Left renal pelvis (tissue), 4 donors: ENCODE measurements around the gene PRPS1L1. TPM values are rescaled to one million over a fixed set of nuclear protein-coding genes. Genes with fewer than 3 reads are reported as not detected.
A peak's percentile ranks its signal among the peaks of the same experiment; 100 is the strongest.

Experiments used
- DNase-seq, 4 donors: peaks; one replicate each; pipeline ENCODE4 v3.0.0-alpha.2; 2013; ENCODE audit warnings: low read depth in 4 of 4, low spot score in 3 of 4
- polyA plus RNA-seq, 4 donors: library from polyadenylated mRNA; unstranded; fragments of 120-200 nt; gene quantifications; one replicate each; pipeline ENCODE4 v1.2.1, GENCODE V29; 2013; ENCODE audit not compliant: insufficient read length in 4 of 4

Gene PRPS1L1
- polyA plus RNA-seq = not detected

- no peak for DNase-seq
Measured at GRCh38 chr7:18027628-18028027, at the start of gene PRPS1L1. Gene PRPS1L1, minus strand, starts transcription at chr7:18027846.

GRCh38 chr7:18076461-18076860 lies 48.8 kb upstream of the PRPS1L1 start:
- DNase-seq = no peak

GRCh38 chr7:18068745-18069144 lies 41.1 kb upstream of the PRPS1L1 start:
- DNase-seq = no peak

- no peak for DNase-seq
Measured at GRCh38 chr7:18064242-18064838, 36.7 kb upstream of the PRPS1L1 start.

- no peak for DNase-seq
Measured at GRCh38 chr7:18063149-18063901, 35.7 kb upstream of the PRPS1L1 start.

GRCh38 chr7:18059171-18059570 lies 31.5 kb upstream of the PRPS1L1 start:
- no peak for DNase-seq

GRCh38 chr7:18053941-18054340 lies 26.3 kb upstream of the PRPS1L1 start:
- no peak for DNase-seq

GRCh38 chr7:18053177-18053928 lies 25.7 kb upstream of the PRPS1L1 start:
- DNase-seq = no peak

GRCh38 chr7:18049262-18049661 lies 21.6 kb upstream of the PRPS1L1 start:
- no peak for DNase-seq

GRCh38 chr7:18046601-18047000 lies 19.0 kb upstream of the PRPS1L1 start:
- peak in 1 of 4 donors; percentile 25 for DNase-seq

- DNase-seq = no peak
Measured at GRCh38 chr7:18045171-18045570, 17.5 kb upstream of the PRPS1L1 start.

GRCh38 chr7:18041191-18041590 lies 13.5 kb upstream of the PRPS1L1 start:
- peak in 2 of 4 donors; percentile 22 to 24 for DNase-seq

GRCh38 chr7:18040196-18040595 lies 12.6 kb upstream of the PRPS1L1 start:
- DNase-seq = no peak

GRCh38 chr7:18038382-18038781 lies 10.7 kb upstream of the PRPS1L1 start:
- DNase-seq = no peak

- no peak for DNase-seq
Measured at GRCh38 chr7:18037609-18038008, 10.0 kb upstream of the PRPS1L1 start.

- DNase-seq = no peak
Measured at GRCh38 chr7:18036783-18037182, 9.1 kb upstream of the PRPS1L1 start.

- no peak for DNase-seq
Measured at GRCh38 chr7:18030758-18031157, 3.1 kb upstream of the PRPS1L1 start.

- DNase-seq = no peak
Measured at GRCh38 chr7:18020138-18020715, 7.4 kb downstream of the PRPS1L1 start.

GRCh38 chr7:18019555-18019954 lies 8.1 kb downstream of the PRPS1L1 start:
- no peak for DNase-seq

GRCh38 chr7:18018296-18019215 lies 9.1 kb downstream of the PRPS1L1 start:
- no peak for DNase-seq
